Endothelial cell (in vitro differentiated cells): ENCODE measurements around the gene PPM1M. TPM values are rescaled to one million over a fixed set of nuclear protein-coding genes. Genes with fewer than 3 reads are reported as not detected.

Source experiments
- DNase-seq: peaks from one replicate; pipeline ENCODE4 v3.0.0; 2021; ENCODE audit warnings: low spot score
- H3K27ac Mint-ChIP-seq: one replicate; pipeline ENCODE4 v1.8.0; 2021; ENCODE audit warnings: mixed read lengths, inconsistent platforms; ENCODE audit not compliant: unreplicated experiment
- H3K27me3 Mint-ChIP-seq: one replicate; pipeline ENCODE4 v1.8.0; 2021; ENCODE audit warnings: mild to moderate bottlenecking, moderate library complexity, mixed read lengths, inconsistent platforms; ENCODE audit not compliant: unreplicated experiment
- H3K36me3 Mint-ChIP-seq: one replicate; pipeline ENCODE4 v1.8.0; 2021; ENCODE audit warnings: mild to moderate bottlenecking, low read depth, mixed read lengths, inconsistent platforms; ENCODE audit not compliant: unreplicated experiment
- H3K4me1 Mint-ChIP-seq: one replicate; pipeline ENCODE4 v1.8.0; 2021; ENCODE audit warnings: mild to moderate bottlenecking, mixed read lengths, inconsistent platforms; ENCODE audit not compliant: unreplicated experiment
- H3K4me3 Mint-ChIP-seq: one replicate; pipeline ENCODE4 v1.8.0; 2021; ENCODE audit warnings: mild to moderate bottlenecking, mixed read lengths, inconsistent platforms; ENCODE audit not compliant: unreplicated experiment
- H3K9me3 Mint-ChIP-seq: one replicate; pipeline ENCODE4 v1.8.0; 2021; ENCODE audit warnings: mixed read lengths, inconsistent platforms; ENCODE audit not compliant: unreplicated experiment
- total RNA-seq: library from RNA; stranded (reverse); fragmentation: NEBNext Ultra II Directional; extraction: Animal tissue kit (Norgen Biotek cat#: 25700); gene quantifications from one replicate; pipeline ENCODE4 v1.2.1, GENCODE V29; 2021; ENCODE audit not compliant: unreplicated experiment
- TF ChIP-seq, protein P1 (sequence below): fragments of 200-600 bp; sonication (generic); IDR thresholded peaks from one replicate; pipeline ENCODE4 v1.5.0; 2021; ENCODE audit warnings: antibody characterized with exemption; ENCODE audit not compliant: unreplicated experiment

Gene PPM1M
- total RNA-seq, 1 donor from 2014 or later, result 15.0 TPM

DNA sequence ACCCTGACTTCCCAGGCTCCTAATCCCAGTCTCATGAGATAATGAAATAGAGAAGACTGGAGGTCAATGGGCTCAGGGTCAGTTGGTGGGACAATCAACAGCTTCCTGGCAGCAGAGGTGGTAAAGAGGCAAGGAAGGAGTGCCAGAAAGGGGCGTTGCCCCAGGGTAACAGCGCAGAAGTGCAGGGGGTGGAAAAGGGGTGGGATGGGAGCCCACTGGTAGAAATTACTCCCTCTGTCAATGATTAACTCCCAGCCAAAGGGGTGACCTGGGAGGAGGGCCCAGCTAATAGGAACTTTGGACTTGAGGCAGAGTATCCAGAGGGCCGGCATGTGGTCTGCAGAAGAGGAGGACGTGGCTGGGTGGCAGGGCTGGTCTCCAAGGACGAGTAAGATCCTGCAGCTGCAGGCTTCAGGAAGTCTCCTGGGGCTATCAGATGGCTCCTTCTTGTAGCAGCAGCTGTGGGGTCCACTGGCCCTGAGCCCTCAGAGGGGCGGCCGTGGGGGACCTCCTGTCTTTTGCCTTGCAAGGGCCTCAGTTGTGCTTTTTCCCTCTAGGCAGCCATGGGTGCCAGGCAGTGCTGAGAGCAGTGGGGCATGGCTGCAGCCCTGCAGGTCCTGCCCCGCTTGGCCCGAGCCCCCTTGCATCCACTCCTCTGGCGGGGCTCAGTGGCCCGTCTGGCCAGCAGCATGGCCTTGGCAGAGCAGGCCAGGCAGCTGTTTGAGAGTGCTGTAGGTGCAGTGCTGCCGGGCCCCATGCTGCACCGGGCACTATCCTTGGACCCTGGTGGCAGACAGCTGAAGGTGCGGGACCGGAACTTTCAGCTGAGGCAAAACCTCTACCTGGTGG is 44.4 kb downstream of the PPM1M start:
- no peaks in the 10 kb centered on the region for H3K9me3 Mint-ChIP-seq
- H3K27ac Mint-ChIP-seq, result no peak overlapping the region

DNA sequence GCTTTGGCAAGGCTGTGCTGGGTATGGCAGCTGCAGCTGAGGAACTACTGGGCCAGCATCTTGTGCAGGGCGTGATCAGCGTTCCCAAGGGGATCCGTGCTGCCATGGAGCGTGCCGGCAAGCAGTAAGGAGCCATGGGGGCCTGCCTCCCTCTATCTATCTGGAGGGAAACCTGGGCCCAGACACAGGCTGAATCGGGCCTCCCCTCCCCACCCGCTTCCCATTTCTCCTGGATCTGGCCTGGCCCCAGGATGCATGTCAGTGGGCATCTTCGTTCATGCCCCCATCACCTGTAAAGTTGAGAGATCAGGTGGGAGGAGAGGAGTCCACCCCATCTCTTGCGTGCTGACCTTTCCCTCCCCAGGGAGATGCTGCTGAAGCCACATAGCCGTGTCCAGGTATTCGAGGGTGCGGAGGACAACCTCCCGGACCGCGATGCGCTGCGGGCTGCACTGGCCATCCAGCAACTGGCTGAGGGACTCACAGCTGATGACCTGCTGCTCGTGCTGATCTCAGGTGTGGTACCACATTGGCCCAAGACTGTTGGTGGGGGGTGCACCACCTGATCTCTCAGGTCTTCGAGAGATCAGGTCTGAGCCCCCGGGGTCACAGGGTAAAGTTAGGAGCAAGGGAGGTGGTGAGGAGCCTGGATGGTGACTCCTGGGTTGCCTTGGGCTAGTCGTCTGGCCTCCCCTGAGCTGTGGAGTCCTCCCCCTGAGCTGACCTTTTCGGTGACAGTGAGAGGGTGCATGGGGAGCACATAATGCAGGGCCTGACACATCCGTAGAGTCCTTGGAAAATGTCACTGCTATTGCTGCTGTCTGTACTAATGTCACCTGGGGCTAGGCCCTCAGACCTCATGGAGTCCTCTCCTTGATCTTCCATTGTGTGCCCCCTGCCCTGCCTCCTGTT is 45.3 kb downstream of the PPM1M start:
- no peak overlapping the region for H3K27ac Mint-ChIP-seq
- H3K9me3 Mint-ChIP-seq, result no peaks in the 10 kb centered on the region
- H3K4me1 Mint-ChIP-seq, result peaks cover 16% of the 10 kb centered on the region
- peaks cover 8% of the 10 kb centered on the region for H3K27me3 Mint-ChIP-seq
- peaks cover 5% of the 10 kb centered on the region for H3K36me3 Mint-ChIP-seq
- TF ChIP-seq, protein P1, sequence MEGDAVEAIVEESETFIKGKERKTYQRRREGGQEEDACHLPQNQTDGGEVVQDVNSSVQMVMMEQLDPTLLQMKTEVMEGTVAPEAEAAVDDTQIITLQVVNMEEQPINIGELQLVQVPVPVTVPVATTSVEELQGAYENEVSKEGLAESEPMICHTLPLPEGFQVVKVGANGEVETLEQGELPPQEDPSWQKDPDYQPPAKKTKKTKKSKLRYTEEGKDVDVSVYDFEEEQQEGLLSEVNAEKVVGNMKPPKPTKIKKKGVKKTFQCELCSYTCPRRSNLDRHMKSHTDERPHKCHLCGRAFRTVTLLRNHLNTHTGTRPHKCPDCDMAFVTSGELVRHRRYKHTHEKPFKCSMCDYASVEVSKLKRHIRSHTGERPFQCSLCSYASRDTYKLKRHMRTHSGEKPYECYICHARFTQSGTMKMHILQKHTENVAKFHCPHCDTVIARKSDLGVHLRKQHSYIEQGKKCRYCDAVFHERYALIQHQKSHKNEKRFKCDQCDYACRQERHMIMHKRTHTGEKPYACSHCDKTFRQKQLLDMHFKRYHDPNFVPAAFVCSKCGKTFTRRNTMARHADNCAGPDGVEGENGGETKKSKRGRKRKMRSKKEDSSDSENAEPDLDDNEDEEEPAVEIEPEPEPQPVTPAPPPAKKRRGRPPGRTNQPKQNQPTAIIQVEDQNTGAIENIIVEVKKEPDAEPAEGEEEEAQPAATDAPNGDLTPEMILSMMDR, result no peak
- no peak for DNase-seq
- H3K4me3 Mint-ChIP-seq, result no peak overlapping the region

More for the DNA sequence above, 44.4 kb downstream of the PPM1M start:
- H3K4me1 Mint-ChIP-seq, result peaks cover 20% of the 10 kb centered on the region
- H3K4me3 Mint-ChIP-seq, result peak overlapping the region; percentile 70
- DNase-seq, result no peak
- peaks cover 8% of the 10 kb centered on the region for H3K27me3 Mint-ChIP-seq
- TF ChIP-seq, protein P1, result no peak
- H3K36me3 Mint-ChIP-seq, result peaks cover 5% of the 10 kb centered on the region

DNA sequence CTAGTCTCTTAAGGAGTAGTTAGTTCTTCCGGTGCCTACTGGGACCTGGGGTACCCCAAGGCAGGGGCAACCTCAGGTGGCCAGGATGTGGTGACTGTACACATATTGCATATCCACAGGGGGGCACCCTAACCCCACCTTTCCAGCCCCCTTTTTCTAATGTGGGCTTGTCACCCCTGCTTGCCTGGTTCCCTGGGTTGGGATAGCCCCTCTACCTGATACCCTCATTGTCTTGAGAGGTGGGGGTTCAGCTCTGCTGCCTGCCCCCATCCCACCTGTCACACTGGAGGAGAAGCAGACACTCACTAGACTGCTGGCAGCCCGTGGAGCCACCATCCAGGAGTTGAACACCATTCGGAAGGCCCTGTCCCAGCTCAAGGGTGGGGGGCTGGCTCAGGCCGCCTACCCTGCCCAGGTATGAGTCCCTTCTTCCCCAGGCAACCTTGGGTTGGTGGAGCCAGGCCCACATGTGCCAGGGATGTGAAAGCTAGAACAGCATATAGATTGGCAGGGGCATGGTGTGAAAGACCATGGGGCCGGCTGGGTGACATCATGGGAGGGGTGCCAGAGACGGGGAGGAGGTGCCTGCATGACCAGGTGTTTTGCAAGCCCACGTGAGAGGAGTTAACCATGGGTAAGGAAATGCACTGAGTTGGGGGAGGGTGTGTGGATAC is 46.1 kb downstream of the PPM1M start:
- Mint-ChIP-seq H3K4me3 (no peak overlapping the region), H3K27ac (no peak overlapping the region), H3K36me3 (peaks cover 8% of the 10 kb centered on the region), H3K27me3 (peaks cover 8% of the 10 kb centered on the region), H3K4me1 (peaks cover 15% of the 10 kb centered on the region), H3K9me3 (no peaks in the 10 kb centered on the region)
- peak; percentile 56 for DNase-seq
- TF ChIP-seq, protein P1, result peak; percentile 32

DNA sequence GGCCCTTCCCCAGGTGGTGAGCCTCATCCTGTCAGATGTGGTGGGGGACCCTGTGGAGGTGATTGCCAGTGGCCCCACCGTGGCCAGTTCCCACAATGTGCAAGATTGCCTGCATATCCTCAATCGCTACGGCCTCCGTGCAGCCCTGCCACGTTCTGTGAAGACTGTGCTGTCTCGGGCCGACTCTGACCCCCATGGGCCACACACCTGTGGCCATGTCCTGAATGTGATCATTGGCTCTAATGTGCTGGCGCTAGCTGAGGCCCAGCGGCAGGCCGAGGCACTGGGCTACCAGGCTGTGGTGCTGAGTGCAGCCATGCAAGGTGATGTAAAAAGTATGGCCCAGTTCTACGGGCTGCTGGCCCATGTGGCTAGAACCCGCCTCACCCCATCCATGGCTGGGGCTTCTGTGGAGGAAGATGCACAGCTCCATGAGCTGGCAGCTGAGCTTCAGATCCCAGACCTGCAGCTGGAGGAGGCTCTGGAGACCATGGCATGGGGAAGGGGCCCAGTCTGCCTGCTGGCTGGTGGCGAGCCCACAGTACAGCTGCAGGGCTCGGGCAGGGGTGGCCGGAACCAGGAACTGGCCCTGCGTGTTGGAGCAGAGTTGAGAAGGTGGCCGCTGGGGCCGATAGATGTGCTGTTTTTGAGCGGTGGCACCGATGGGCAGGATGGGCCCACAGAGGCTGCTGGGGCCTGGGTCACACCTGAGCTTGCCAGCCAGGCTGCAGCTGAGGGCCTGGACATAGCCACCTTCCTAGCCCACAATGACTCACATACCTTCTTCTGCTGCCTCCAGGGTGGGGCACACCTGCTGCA is 46.9 kb downstream of the PPM1M start:
- Mint-ChIP-seq H3K4me1 (peaks cover 10% of the 10 kb centered on the region), H3K27me3 (peaks cover 8% of the 10 kb centered on the region), H3K27ac (no peak overlapping the region), H3K4me3 (no peak overlapping the region), H3K36me3 (peaks cover 4% of the 10 kb centered on the region), H3K9me3 (no peaks in the 10 kb centered on the region)
- DNase-seq, result no peak
- TF ChIP-seq, protein P1, result no peak
